Right cardiac atrium (tissue), 5 donors: Measurements from ENCODE around the gene PPP2R2B. TPM values are rescaled to one million over a fixed set of nuclear protein-coding genes. Genes with fewer than 3 reads are reported as not detected.
A peak's percentile ranks its signal among the peaks of the same experiment; 100 is the strongest.

Experiments used
- ATAC-seq, 2 donors: fragments of 200-7000 bp; cut with Tn5 transposase; one replicate each; pipeline versions ENCODE4 v1.8.0 to v1.9.1; 2020; ENCODE audit warnings: moderate library complexity in 2 of 2, mild to moderate bottlenecking in 1 of 2
- DNase-seq, 3 donors: peaks; one replicate each; pipeline ENCODE4 v3.0.0-alpha.2; 2020
- H3K27ac ChIP-seq: one replicate; pipeline ENCODE4 v1.5.1; 2013; ENCODE audit warnings: mild to moderate bottlenecking, low read length, control low read depth, moderate library complexity
- H3K27me3 ChIP-seq: one replicate; pipeline ENCODE4 v1.6.1; 2013; ENCODE audit not compliant: control insufficient read depth, insufficient read depth
- H3K4me1 ChIP-seq: one replicate; pipeline ENCODE4 v1.6.1; 2013; ENCODE audit warnings: low read length; ENCODE audit not compliant: control insufficient read depth, insufficient read depth
- H3K4me3 ChIP-seq: one replicate; pipeline ENCODE4 v1.5.1; 2013; ENCODE audit warnings: low read length, control low read depth
- H3K9me3 ChIP-seq: one replicate; pipeline ENCODE4 v1.6.1; 2013; ENCODE audit warnings: low read length; ENCODE audit not compliant: control insufficient read depth
- WGBS: extraction: QIAGEN DNeasy Blood & Tissue Kit; methylation state at CpG from one replicate; pipeline ENCODE4 v1.1.7; 2013; 5-methylcytosine and 5-hydroxymethylcytosine counted together
- intact Hi-C, 4 donors: fragments of 100-400 bp; cut with DNase I; formaldehyde crosslinking; loops; one replicate each; pipeline versions ENCODE4 v1.11.0 to v1.14.0; 2022 to 2023
- polyA plus RNA-seq: library from polyadenylated mRNA; stranded (reverse); fragments of 200-250 nt; gene quantifications from one replicate; pipeline ENCODE4 v1.2.3, GENCODE V29; 2013
- total RNA-seq, 4 donors: library from RNA; stranded (reverse); fragmentation: NEBNext Ultra II Directional; extraction: Animal tissue kit (Norgen Biotek cat#: 25700); gene quantifications; one replicate each; pipeline ENCODE4 v1.2.1, GENCODE V29; 2021
- donor health status: healthy with polysubstance abuse.
- donor health status: DM: no; HTN: yes; CAD: no.
- donor health status: DM: no; HTN: no; CAD: no.
- donor health status: DM: no; HTN: yes; CAD: no; lungs with severe emphysema.
- donor health status: DM: yes; HTN: yes; CAD: no.

The PPP2R2B gene
- total and polyA plus RNA-seq, 5 donors: 3.0 to 9.0 (median 3.5) TPM

- DNase-seq: no peak
- ATAC-seq: no peak
- intact Hi-C loops: no loop called here
- 80% methylated on average over 1 of the region's 1 CpG for WGBS
- no peak overlapping the region for H3K4me3 ChIP-seq
- H3K27ac ChIP-seq: no peak overlapping the region
- H3K27me3 ChIP-seq: no peaks in the 10 kb centered on the region
- no peaks in the 10 kb centered on the region for H3K9me3 ChIP-seq
- no peaks in the 10 kb centered on the region for H3K4me1 ChIP-seq
These were observed 15.9 kb downstream of the PPP2R2B start for GRCh38 chr5:146862641-146863040.

GRCh38 chr5:146860213-146860893 lies 18.2 kb downstream of the PPP2R2B start:
- H3K4me1 ChIP-seq: no peaks in the 10 kb centered on the region
- no peaks in the 10 kb centered on the region for H3K27me3 ChIP-seq
- ATAC-seq (no peak), DNase-seq (no peak)
- intact Hi-C loops: no loop called here
- H3K4me3 ChIP-seq: no peak overlapping the region
- no peak overlapping the region for H3K27ac ChIP-seq
- 38% methylated on average over 3 of the region's 3 CpGs for WGBS
- no peaks in the 10 kb centered on the region for H3K9me3 ChIP-seq

- no peaks in the 10 kb centered on the region for H3K27me3 ChIP-seq
- no peak for DNase-seq
- H3K9me3 ChIP-seq: no peaks in the 10 kb centered on the region
- H3K4me3 ChIP-seq: no peak overlapping the region
- no peaks in the 10 kb centered on the region for H3K4me1 ChIP-seq
- ATAC-seq: no peak
- no peak overlapping the region for H3K27ac ChIP-seq
- intact Hi-C loops: no loop called here
These were observed 26.5 kb downstream of the PPP2R2B start for GRCh38 chr5:146852089-146852488.

DNA sequence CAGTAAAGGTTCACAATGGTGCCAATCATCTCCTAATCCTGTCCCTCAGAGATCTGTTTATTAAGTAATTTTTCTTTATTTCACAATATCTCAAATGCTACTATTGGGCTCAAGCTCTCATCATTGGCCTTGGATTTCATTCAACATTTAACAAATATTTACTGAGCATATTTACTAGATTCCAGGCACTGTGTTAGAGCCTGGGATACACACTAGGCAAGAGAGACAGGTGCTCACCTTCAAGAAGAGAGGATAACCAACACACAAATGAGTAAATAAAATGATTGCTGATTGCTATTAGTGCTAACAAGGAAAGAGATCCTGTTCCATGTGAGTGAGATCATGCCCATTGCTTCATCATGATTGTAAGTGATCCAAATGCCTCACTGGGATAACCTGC lies 27.4 kb downstream of the PPP2R2B start:
- Histone ChIP-seq H3K27me3 (no peaks in the 10 kb centered on the region), H3K27ac (no peak overlapping the region), H3K9me3 (no peaks in the 10 kb centered on the region), H3K4me3 (no peak overlapping the region), H3K4me1 (no peaks in the 10 kb centered on the region)
- ATAC-seq (no peak), DNase-seq (no peak)
- intact Hi-C loops: no loop called here

GRCh38 chr5:146849694-146850303 lies 28.8 kb downstream of the PPP2R2B start:
- no peak for DNase-seq
- Histone ChIP-seq H3K27me3 (no peaks in the 10 kb centered on the region), H3K27ac (no peak overlapping the region), H3K4me3 (no peak overlapping the region), H3K4me1 (no peaks in the 10 kb centered on the region), H3K9me3 (no peaks in the 10 kb centered on the region)
- intact Hi-C loops: no loop called here
- no peak for ATAC-seq
- 60% methylated on average over 5 of the region's 5 CpGs for WGBS

- H3K4me3 ChIP-seq: no peak overlapping the region
- ATAC-seq: no peak
- 75% methylated on average over 1 of the region's 1 CpG for WGBS
- no peaks in the 10 kb centered on the region for H3K4me1 ChIP-seq
- no peak overlapping the region for H3K27ac ChIP-seq
- DNase-seq: no peak
- no peaks in the 10 kb centered on the region for H3K27me3 ChIP-seq
- no peaks in the 10 kb centered on the region for H3K9me3 ChIP-seq
- intact Hi-C loops: no loop called here
These were observed 30.4 kb downstream of the PPP2R2B start for GRCh38 chr5:146848133-146848532.

GRCh38 chr5:146840016-146840415 lies 38.5 kb downstream of the PPP2R2B start:
- H3K27ac ChIP-seq: no peak overlapping the region
- no peak for ATAC-seq

GRCh38 chr5:146836226-146836842 lies 42.2 kb downstream of the PPP2R2B start:
- no peak overlapping the region for H3K27ac ChIP-seq
- H3K4me1 ChIP-seq: no peaks in the 10 kb centered on the region
- no peaks in the 10 kb centered on the region for H3K9me3 ChIP-seq
- ATAC-seq (no peak), DNase-seq (no peak)
- H3K27me3 ChIP-seq: no peaks in the 10 kb centered on the region
- intact Hi-C loops: no loop called here
- no peak overlapping the region for H3K4me3 ChIP-seq
- 57% methylated on average over 3 of the region's 3 CpGs for WGBS

More at GRCh38 chr5:146840016-146840415, 38.5 kb downstream of the PPP2R2B start:
- WGBS: 53% methylated on average over 2 of the region's 2 CpGs
- Histone ChIP-seq H3K27me3 (no peaks in the 10 kb centered on the region), H3K4me3 (no peak overlapping the region), H3K4me1 (no peaks in the 10 kb centered on the region), H3K9me3 (no peaks in the 10 kb centered on the region)
- intact Hi-C loops: no loop called here
- DNase-seq: no peak

- no peaks in the 10 kb centered on the region for H3K9me3 ChIP-seq
- DNase-seq (no peak), ATAC-seq (no peak)
- H3K27me3 ChIP-seq: no peaks in the 10 kb centered on the region
- no peaks in the 10 kb centered on the region for H3K4me1 ChIP-seq
- no peak overlapping the region for H3K4me3 ChIP-seq
- no peak overlapping the region for H3K27ac ChIP-seq
- intact Hi-C loops: no loop called here
- 55% methylated on average over 3 of the region's 3 CpGs for WGBS
These were observed 45.4 kb downstream of the PPP2R2B start for GRCh38 chr5:146832985-146833732.

DNA sequence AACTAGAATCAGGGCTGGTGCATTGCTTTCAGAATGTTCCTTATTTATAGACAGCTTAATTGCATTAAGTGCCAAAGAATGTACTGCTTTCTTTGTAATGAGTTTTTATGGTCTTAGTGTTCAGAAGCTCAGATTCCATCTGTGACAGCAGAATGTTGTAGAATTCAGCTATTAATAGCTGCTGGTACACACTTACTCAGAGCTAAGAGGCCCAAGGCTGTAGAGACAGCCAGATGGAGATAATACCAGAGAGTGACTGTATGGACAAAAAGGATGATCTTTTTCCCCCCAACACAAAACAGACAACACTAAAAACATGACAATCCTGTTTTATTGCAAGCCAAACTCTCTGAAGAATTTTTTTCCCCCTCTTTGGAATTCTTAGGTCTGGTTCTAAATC lies 50.2 kb downstream of the PPP2R2B start:
- intact Hi-C loops: no loop called here
- ATAC-seq: peak in 1 of 2 donors; percentile 59
- Histone ChIP-seq H3K4me1 (peaks cover 1% of the 10 kb centered on the region), H3K4me3 (no peak overlapping the region), H3K9me3 (no peaks in the 10 kb centered on the region), H3K27ac (no peak overlapping the region), H3K27me3 (no peaks in the 10 kb centered on the region)
- DNase-seq: no peak

DNA sequence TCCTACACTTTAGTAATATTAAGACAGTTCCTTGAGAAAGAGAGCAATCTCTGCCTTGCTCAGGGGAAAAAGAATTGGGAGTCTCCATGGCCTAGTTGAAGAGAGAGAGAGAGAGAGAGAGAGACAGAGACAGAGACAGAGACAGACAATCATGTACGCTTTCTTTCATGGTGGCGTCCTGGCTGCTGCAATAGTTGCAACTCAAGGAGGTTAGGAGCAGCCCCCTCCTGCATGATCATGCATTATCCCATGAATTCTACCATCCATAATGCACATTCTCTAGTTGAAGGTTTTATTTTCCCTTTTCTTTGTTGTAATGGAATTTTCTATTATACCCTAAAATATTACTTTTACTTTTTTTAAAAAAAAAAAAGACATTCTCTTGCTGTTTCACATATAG lies 50.7 kb downstream of the PPP2R2B start:
- H3K4me1 ChIP-seq: peaks cover 1% of the 10 kb centered on the region
- H3K27me3 ChIP-seq: no peaks in the 10 kb centered on the region
- intact Hi-C loops: no loop called here
- ATAC-seq: no peak
- 84% methylated on average over 2 of the region's 2 CpGs for WGBS
- no peaks in the 10 kb centered on the region for H3K9me3 ChIP-seq
- no peak overlapping the region for H3K4me3 ChIP-seq
- H3K27ac ChIP-seq: no peak overlapping the region
- no peak for DNase-seq
